A549 (cell line): ENCODE results near the gene TYW1B. TPM values are rescaled to one million over a fixed set of nuclear protein-coding genes. Genes with fewer than 3 reads are reported as not detected.
A peak's percentile ranks its signal among the peaks of the same experiment; 100 is the strongest.
"Not testable (repeated sequence)": the region's sequence is repeated elsewhere in the genome, so short reads cannot be mapped to it uniquely, and the experiment has no call there.

Source experiments
- ATAC-seq, 2 experiments: fragments of 200-7000 bp in 1 of 2; fragments of >200 bp in 1 of 2; cut with Nextera tagmentation in 1 of 2; cut with Tn5 transposase in 1 of 2; 3 replicates each; pipeline versions ENCODE4 v1.8.0 to v1.9.1; 2018 to 2020; ENCODE audit warnings: mild to moderate bottlenecking in 1 of 2, moderate library complexity in 1 of 2
- CTCF ChIA-PET: fragments of 300-600 bp; sonication (Branson Sonifier 250); formaldehyde crosslinking; extraction: SDS; loops from one replicate; lab custom pipeline; 2021; ENCODE audit warnings: antibody characterized with exemption, inconsistent platforms; lab: Yijun Ruan, JAX
- POLR2A ChIA-PET: fragments of 350-600 bp; formaldehyde crosslinking; extraction: SDS; loops from one replicate; lab custom pipeline; 2021; ENCODE audit warnings: antibody characterized with exemption, inconsistent platforms; lab: Yijun Ruan, JAX
- DNase-seq, 2 experiments: peaks; one replicate each; pipeline versions ENCODE4 v3.0.0 to v3.0.0-alpha.2; 2011 to 2016; ENCODE audit warnings: low read depth in 1 of 2, low spot score in 1 of 2
- FAIRE-seq: peaks from 2 replicates; lab custom pipeline; 2011; peaks lifted over from hg19 to GRCh38; lab: Jason Lieb, UNC
- H3K27ac ChIP-seq, 2 experiments: fragments of >200 bp; sonication (Bioruptor Twin); formaldehyde crosslinking; 3 replicates each; pipeline ENCODE4 v1.5.1; 2016 to 2017
- H3K4me1 ChIP-seq: fragments of >200 bp; sonication (Bioruptor Twin); formaldehyde crosslinking; 3 replicates; pipeline ENCODE4 v1.6.1; 2016
- H3K4me2 ChIP-seq: fragments of >200 bp; sonication (Bioruptor Twin); formaldehyde crosslinking; 3 replicates; pipeline ENCODE4 v1.6.1; 2016
- H3K4me3 ChIP-seq: fragments of >200 bp; sonication (Bioruptor Twin); formaldehyde crosslinking; 3 replicates; pipeline ENCODE4 v1.5.1; 2016
- H3K9me3 ChIP-seq: fragments of >200 bp; sonication (Bioruptor Twin); formaldehyde crosslinking; 3 replicates; pipeline ENCODE4 v1.6.1; 2016
- CTCF ChIP-seq: fragments of >200 bp; sonication (Bioruptor Twin); formaldehyde crosslinking; IDR thresholded peaks from 3 replicates; pipeline ENCODE4 v1.5.1; 2016
- FOSL2 ChIP-seq, 2 experiments: fragments of 450-650 bp in 1 of 2; fragments of >200 bp in 1 of 2; sonication (Bioruptor Twin) in 1 of 2; formaldehyde crosslinking; IDR thresholded peaks; 2 replicates each; pipeline versions ENCODE4 v1.5.0 to v1.6.1; 2016 to 2020; ENCODE audit warnings: mild to moderate bottlenecking in 1 of 2, moderate library complexity in 1 of 2
- RAD21 ChIP-seq, 2 experiments: fragments of >200 bp in 1 of 2; sonication (Bioruptor Twin) in 1 of 2; formaldehyde crosslinking in 1 of 2; IDR thresholded peaks in 1 of 2; conservative IDR thresholded peaks in 1 of 2; 2 replicates in 1 of 2; 3 replicates in 1 of 2; pipeline ENCODE4 v1.6.1; 2012 to 2018; ENCODE audit warnings: inconsistent platforms in 1 of 2
- SMC3 ChIP-seq: fragments of >200 bp; sonication (Bioruptor Twin); formaldehyde crosslinking; IDR thresholded peaks from 3 replicates; pipeline ENCODE4 v1.6.1; 2018; ENCODE audit warnings: inconsistent platforms
- WGBS: methylation state at CpG from one replicate; pipeline ENCODE4 v1.1.6; 2017; ENCODE audit errors: missing lambda C conversion rate; 5-methylcytosine and 5-hydroxymethylcytosine counted together
- polyA plus RNA-seq, 4 experiments: library from polyadenylated mRNA; depleted of rRNA in 3 of 4; stranded (reverse); fragments of >200 nt; fragmentation: RNase III in 1 of 4; extraction: RNeasy Plus Mini Kit Qiagen cat#74134 plus additional on column Dnase treatment in 1 of 4; gene quantifications; 2 replicates in 3 of 4; 3 replicates in 1 of 4; pipeline ENCODE4 v1.2.3, GENCODE V29; 2011 to 2017

Gene TYW1B
- polyA plus RNA-seq, 2 of the 4 experiments (the other 2 are of a cell fraction) = 2.7 to 4.6 TPM

- H3K4me1 ChIP-seq; H3K4me3 ChIP-seq; H3K4me2 ChIP-seq; ATAC-seq; H3K27ac ChIP-seq; POLR2A ChIA-PET; TF ChIP-seq FOSL2 (IDR thresholded peaks at IDR 0.05): not testable (repeated sequence)
- peak; percentile 77 for FAIRE-seq
- peak in 1 of 2 experiments; percentile 21 for DNase-seq
- CTCF ChIA-PET = interaction anchor here (0.6 to 3.0 kb wide), 4 partner anchors 76 to 95 kb away, joined by 3 to 16 read pairs (median 4); no protein-coding TSS in a partner anchor
- WGBS = 33% methylated on average over 10 of the region's 11 CpGs
- TF ChIP-seq SMC3 = 0 out of 3 replicates have a peak, but pooled peaks have one; percentile 8
- TF ChIP-seq FOSL2 (CRISPR knock-in tag; IDR thresholded peaks at IDR 0.05) = peak; percentile 18; the same call in 1 of the 2 replicates
- TF ChIP-seq RAD21 (conservative IDR thresholded peaks at IDR 0.05 in 1 of 2, IDR thresholded peaks at IDR 0.05 in 1 of 2) = peak; percentile 29 to 30; a peak in 4 of 5 replicates
- peak; percentile 42 for TF ChIP-seq CTCF
- TF ChIP-seq, all 56 proteins: peak for 4; not testable (repeated sequence) for 52
- not testable (repeated sequence) for H3K9me3 ChIP-seq
Observed at GRCh38 chr7:72823765-72824732, 4.0 kb downstream of the TYW1B start.

GRCh38 chr7:72822497-72822896 is 5.5 kb downstream of the TYW1B start:
- H3K4me1 ChIP-seq, H3K4me2 ChIP-seq, H3K4me3 ChIP-seq, FAIRE-seq, H3K9me3 ChIP-seq, DNase-seq, POLR2A ChIA-PET, ATAC-seq, H3K27ac ChIP-seq: not testable (repeated sequence)
- CTCF ChIA-PET = interaction anchor here (1.2 kb wide), 1 partner anchor 97 kb away, joined by 3 read pairs; no protein-coding TSS in a partner anchor
- 70% methylated on average over 3 of the region's 3 CpGs for WGBS

- CTCF ChIA-PET, H3K4me1 ChIP-seq, DNase-seq, H3K4me3 ChIP-seq, H3K9me3 ChIP-seq, H3K4me2 ChIP-seq, ATAC-seq, POLR2A ChIA-PET, FAIRE-seq, H3K27ac ChIP-seq: not testable (repeated sequence)
- 89% methylated on average over 10 of the region's 10 CpGs for WGBS
Observed at GRCh38 chr7:72818663-72819361, 9.2 kb downstream of the TYW1B start.

GRCh38 chr7:72817661-72818060 is 10.3 kb downstream of the TYW1B start:
- POLR2A ChIA-PET, DNase-seq, H3K4me2 ChIP-seq, H3K27ac ChIP-seq, CTCF ChIA-PET, ATAC-seq, H3K4me1 ChIP-seq, H3K9me3 ChIP-seq, H3K4me3 ChIP-seq, FAIRE-seq: not testable (repeated sequence)
- WGBS = 100% methylated on average over 1 of the region's 1 CpG

- DNase-seq, H3K9me3 ChIP-seq, H3K4me3 ChIP-seq, H3K4me2 ChIP-seq, POLR2A ChIA-PET, H3K27ac ChIP-seq, H3K4me1 ChIP-seq, ATAC-seq, FAIRE-seq: not testable (repeated sequence)
- 74% methylated on average over 9 of the region's 9 CpGs for WGBS
- CTCF ChIA-PET = interaction anchor here (1.0 kb wide), 1 partner anchor 99 kb away, joined by 3 read pairs; no protein-coding TSS in a partner anchor
Observed at GRCh38 chr7:72816370-72817157, 11.4 kb downstream of the TYW1B start.

GRCh38 chr7:72810437-72810836 is 17.6 kb downstream of the TYW1B start:
- DNase-seq, ATAC-seq, H3K4me1 ChIP-seq, FAIRE-seq, POLR2A ChIA-PET, H3K4me3 ChIP-seq, H3K9me3 ChIP-seq, H3K27ac ChIP-seq, H3K4me2 ChIP-seq: not testable (repeated sequence)
- WGBS = 84% methylated on average over 7 of the region's 7 CpGs
- CTCF ChIA-PET = interaction anchor here (1.4 kb wide), 1 partner anchor 105 kb away, joined by 4 read pairs; no protein-coding TSS in a partner anchor

- H3K4me3 ChIP-seq, H3K9me3 ChIP-seq, POLR2A ChIA-PET, DNase-seq, H3K27ac ChIP-seq, ATAC-seq, H3K4me1 ChIP-seq, H3K4me2 ChIP-seq, FAIRE-seq, CTCF ChIA-PET: not testable (repeated sequence)
- 89% methylated on average over 13 of the region's 13 CpGs for WGBS
Observed at GRCh38 chr7:72808511-72808910, 19.5 kb downstream of the TYW1B start.

GRCh38 chr7:72806851-72807250 is 21.1 kb downstream of the TYW1B start:
- WGBS = 74% methylated on average over 6 of the region's 6 CpGs
- POLR2A ChIA-PET = not testable (repeated sequence)

More at GRCh38 chr7:72806851-72807250, 21.1 kb downstream of the TYW1B start:
- DNase-seq, H3K9me3 ChIP-seq, H3K4me1 ChIP-seq, H3K4me3 ChIP-seq, ATAC-seq, FAIRE-seq, H3K4me2 ChIP-seq, CTCF ChIA-PET, H3K27ac ChIP-seq: not testable (repeated sequence)
